Stimulated activated CD4-positive, alpha-beta T cell treated with anti-CD3 and anti-CD28 coated beads, Interleukin-4, amount 100 ng/mL, for 4 hours (primary cell): ENCODE measurements around the gene ZNF286A.
"Not testable (repeated sequence)": the region's sequence is repeated elsewhere in the genome, so short reads cannot be mapped to it uniquely, and the experiment has no call there.

ENCODE experiments used
- DNase-seq, 2 experiments: peaks; one replicate each; pipeline ENCODE4 v3.0.0-alpha.2; 2020

ZNF286A gene

DNA sequence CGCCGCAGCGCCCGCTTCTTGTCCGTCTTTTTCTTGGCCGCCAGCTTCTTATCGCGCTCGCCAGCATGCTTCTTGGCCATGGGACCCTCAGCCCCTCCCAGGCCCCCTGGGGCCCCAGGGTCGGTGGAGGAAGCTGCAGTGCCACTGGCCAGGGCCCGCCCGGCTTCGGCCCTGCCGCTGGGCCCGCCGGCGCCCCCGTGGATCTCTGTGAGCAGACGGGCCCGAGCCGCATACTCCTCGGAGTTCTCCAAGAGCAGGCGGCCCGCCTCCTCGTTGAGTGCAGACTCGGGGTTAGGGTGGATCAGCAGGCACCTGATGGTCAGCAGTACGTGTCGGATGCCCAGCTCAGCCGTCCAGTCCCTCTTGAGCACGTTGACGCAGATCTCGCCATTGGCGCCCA is 4.7 kb downstream of the ZNF286A start:
- not testable (repeated sequence) for DNase-seq

DNA sequence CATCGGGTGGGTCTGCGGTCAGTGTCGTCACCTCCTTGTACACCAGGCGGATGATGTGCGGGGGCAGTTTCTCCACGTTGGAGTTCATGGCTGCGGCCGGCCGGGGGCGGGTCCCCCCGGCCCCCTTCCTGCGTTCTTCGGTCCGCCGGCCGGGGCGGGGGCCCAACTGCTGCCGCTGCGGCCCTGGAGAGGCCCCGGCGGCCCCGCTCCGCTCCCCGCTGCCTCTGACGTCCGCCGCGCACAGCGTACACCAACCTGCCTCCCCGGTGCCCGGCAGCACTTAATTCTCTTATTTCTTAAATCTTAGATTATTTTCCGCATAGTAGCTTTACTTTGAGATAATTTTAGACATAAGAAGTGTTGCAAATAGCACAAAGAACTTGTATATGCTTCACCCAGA is 5.3 kb downstream of the ZNF286A start:
- not testable (repeated sequence) for DNase-seq

GRCh38 chr17:15708879-15709278 is 9.3 kb downstream of the ZNF286A start:
- not testable (repeated sequence) for DNase-seq

GRCh38 chr17:15716601-15717563 is 17.3 kb downstream of the ZNF286A start:
- not testable (repeated sequence) for DNase-seq

DNA sequence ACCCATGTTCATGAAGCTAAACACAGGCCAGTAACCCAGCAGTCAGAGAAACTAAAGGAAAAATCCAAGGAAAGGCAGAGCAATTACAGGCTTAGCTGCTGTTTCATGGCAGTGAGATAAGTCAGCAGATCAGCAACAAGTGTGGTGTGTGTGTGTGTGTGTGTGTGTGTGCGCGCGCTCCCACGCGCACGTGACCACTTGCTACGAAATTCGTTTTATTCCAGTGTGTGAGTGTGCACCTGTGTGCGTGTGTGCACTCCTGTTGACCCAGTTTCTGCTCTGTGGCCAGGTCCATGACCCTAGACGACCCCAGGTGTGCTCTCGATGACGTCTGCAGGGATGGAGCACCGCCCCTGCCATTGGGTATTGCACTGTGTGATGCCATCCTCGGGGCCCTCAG is 31.0 kb downstream of the ZNF286A start:
- DNase-seq, result not testable (repeated sequence)

GRCh38 chr17:15731900-15732299 is 32.3 kb downstream of the ZNF286A start, which contains the start of gene TBC1D26:
Gene TBC1D26 (plus strand): TSS chr17:15732283. CDS start chr17:15735349, 3,066 bp downstream.
- DNase-seq, result not testable (repeated sequence)

DNA sequence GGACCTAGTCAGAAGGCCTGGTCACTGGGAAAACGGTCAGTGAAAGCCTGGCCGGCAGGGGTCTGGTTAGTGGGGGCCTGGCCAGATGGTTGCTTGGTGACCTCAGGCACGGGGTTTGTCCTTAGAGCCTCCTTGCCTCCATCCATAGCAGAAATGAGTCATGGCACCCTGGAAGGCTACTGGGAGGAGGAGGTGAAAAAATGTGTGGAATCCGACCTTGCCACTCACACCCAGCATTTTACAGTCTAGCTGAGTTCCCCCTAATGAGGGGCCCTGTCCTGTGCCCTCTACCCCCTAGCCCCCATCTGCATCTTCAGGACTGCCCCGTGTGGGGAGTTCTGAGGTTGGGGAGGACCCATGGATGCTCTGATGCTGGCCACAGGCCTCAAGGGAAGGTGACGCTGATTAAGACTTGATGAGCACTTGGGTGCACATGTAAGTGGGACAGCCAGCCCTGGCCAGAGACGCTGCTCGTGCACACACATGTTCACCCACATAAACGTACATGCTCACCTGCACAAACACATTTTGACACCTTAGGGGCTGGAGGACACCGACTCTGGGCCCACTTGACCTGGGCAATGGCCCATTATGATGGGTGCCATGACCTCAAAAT is 33.7 kb downstream of the ZNF286A start:
- DNase-seq, result not testable (repeated sequence)

GRCh38 chr17:15736578-15736977 is 37.0 kb downstream of the ZNF286A start:
- not testable (repeated sequence) for DNase-seq

GRCh38 chr17:15738066-15738465 is 38.5 kb downstream of the ZNF286A start:
- no peak for DNase-seq

DNA sequence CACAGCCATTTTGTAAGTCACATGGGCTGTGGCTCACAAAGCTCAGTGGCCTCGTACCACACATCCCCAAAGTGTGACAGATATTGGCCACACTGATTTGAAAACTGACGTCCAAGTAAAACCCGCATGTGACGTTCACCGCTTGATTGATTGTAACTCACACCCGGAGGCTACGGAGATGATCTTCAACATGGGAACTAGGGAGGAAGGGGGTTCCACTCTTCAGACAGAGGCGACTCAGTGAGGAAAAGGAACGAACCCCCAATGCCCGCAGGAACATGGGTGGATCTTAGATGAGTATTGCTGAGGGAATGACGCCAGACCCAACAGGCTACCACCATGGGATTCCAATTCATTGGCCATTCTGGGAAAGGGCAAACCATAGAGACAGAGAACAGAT is 39.7 kb downstream of the ZNF286A start:
- DNase-seq, result not testable (repeated sequence)

- not testable (repeated sequence) for DNase-seq
These were observed 40.5 kb downstream of the ZNF286A start for GRCh38 chr17:15740041-15740440.

- DNase-seq, result no peak
These were observed 41.1 kb downstream of the ZNF286A start for GRCh38 chr17:15740570-15741120.

- DNase-seq, result no peak
These were observed 42.1 kb downstream of the ZNF286A start for GRCh38 chr17:15741624-15742023.

GRCh38 chr17:15742051-15742795 is 42.7 kb downstream of the ZNF286A start:
- DNase-seq, result no peak

DNA sequence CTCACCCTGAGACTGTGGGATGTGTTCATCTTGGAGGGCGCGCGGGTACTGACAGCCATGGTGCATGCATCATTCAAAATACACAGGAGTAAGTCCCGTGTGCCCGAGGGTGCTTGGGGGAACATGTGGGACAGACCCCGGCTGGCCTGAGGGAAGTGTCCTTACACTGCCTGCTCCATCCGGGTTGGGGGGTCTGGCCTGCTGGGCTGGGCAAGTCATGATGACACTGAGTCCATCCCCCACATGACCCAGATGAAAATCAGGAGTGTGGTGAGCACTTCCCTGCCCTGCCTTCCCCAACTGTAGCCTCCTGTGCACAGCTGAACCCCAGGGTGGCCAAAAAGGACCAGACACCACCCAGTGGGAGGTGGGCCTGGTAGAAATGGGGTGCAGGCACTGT is 43.4 kb downstream of the ZNF286A start:
- DNase-seq, result no peak

- DNase-seq, result no peak
These were observed 44.6 kb downstream of the ZNF286A start for GRCh38 chr17:15744074-15744676.

DNA sequence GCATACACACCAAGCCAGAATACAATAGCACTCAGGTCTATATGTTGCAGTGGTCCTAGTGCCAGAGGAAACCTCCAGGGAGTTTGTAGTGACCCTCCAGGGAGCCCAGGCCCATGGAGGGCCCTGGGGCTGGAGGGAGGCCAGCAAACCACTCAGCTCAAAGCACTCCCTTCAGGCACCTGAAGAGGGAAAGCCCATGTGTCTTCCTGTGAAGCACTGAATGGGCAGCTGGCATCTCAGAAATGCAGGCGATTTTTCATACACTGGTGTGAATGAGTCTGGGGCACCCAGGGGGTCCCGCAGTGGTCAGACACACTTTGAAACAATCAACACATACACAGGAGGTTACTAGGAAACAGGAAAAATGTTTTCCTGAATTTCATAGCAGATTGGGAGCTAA is 45.3 kb downstream of the ZNF286A start:
- no peak for DNase-seq

- not testable (repeated sequence) for DNase-seq
These were observed 49.9 kb downstream of the ZNF286A start for GRCh38 chr17:15749403-15749802.

- not testable (repeated sequence) for DNase-seq
These were observed 69.4 kb downstream of the ZNF286A start for GRCh38 chr17:15768865-15769533.
